Measurements from ENCODE around the gene SNRNP48. TPM values are rescaled to one million over a fixed set of nuclear protein-coding genes. Genes with fewer than 3 reads are reported as not detected.

Gene SNRNP48
- total RNA-seq, 3 donors from 2014 or later (not counting 1 experiment from before 2014, with no cell fraction given) = 12.3 to 17.0 (median 14.0) TPM

DNA sequence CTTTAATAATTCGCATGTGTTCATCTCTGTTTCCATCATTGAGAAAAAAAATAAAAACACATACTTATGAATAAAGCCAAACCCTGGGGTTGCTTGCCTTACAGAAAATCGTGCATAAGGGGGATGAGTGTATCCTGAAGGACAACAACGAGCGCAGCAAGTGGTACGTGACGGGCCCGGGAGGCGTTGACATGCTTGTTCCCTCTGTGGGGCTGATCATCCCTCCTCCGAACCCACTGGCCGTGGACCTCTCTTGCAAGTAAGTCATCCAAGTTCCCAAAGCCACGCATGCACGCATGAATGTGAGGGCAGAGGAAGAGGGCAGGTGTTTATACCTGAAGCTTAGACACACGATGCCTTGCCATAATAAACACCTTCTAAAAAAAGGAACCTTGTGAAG, 20.9 kb upstream of the SNRNP48 start:
- no peaks in the 10 kb centered on the region for H3K9me3 Mint-ChIP-seq
- intact Hi-C loops (cut with micrococcal nuclease) = no loop called here
- H3K9me3 ChIP-seq (ENCODE audit: control insufficient read depth, insufficient read depth, low read length) = no peaks in the 10 kb centered on the region
- no peaks in the 10 kb centered on the region for H3K4me1 Mint-ChIP-seq
- no peak overlapping the region for H3K4me3 Mint-ChIP-seq
- no peak overlapping the region for H3K27ac ChIP-seq (ENCODE audit: low read length)
- H3K36me3 ChIP-seq (ENCODE audit: control insufficient read depth, insufficient read depth, low read length) = no peaks in the 10 kb centered on the region
- WGBS (ENCODE audit: insufficient coverage) = 91% methylated on average over 11 of the region's 13 CpGs
- H3K27me3 Mint-ChIP-seq (ENCODE audit: low read depth in 2 of 2) = peaks cover 11 to 54% of the 10 kb centered on the region in 2 donors
- no peaks in the 10 kb centered on the region for H3K4me1 ChIP-seq (ENCODE audit: control insufficient read depth, insufficient read depth, low read length)
- no peaks in the 10 kb centered on the region for H3K36me3 Mint-ChIP-seq
- no peaks in the 10 kb centered on the region for H3K27me3 ChIP-seq (ENCODE audit: control insufficient read depth, insufficient read depth, low read length)
- DNase-seq (no peak), ATAC-seq (no peak)
- TF ChIP-seq, protein P1, sequence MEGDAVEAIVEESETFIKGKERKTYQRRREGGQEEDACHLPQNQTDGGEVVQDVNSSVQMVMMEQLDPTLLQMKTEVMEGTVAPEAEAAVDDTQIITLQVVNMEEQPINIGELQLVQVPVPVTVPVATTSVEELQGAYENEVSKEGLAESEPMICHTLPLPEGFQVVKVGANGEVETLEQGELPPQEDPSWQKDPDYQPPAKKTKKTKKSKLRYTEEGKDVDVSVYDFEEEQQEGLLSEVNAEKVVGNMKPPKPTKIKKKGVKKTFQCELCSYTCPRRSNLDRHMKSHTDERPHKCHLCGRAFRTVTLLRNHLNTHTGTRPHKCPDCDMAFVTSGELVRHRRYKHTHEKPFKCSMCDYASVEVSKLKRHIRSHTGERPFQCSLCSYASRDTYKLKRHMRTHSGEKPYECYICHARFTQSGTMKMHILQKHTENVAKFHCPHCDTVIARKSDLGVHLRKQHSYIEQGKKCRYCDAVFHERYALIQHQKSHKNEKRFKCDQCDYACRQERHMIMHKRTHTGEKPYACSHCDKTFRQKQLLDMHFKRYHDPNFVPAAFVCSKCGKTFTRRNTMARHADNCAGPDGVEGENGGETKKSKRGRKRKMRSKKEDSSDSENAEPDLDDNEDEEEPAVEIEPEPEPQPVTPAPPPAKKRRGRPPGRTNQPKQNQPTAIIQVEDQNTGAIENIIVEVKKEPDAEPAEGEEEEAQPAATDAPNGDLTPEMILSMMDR (IDR thresholded peaks at IDR 0.05) = no peak
- H3K27ac Mint-ChIP-seq = no peak overlapping the region
- H3K4me3 ChIP-seq (ENCODE audit: low read length) = no peak overlapping the region

DNA sequence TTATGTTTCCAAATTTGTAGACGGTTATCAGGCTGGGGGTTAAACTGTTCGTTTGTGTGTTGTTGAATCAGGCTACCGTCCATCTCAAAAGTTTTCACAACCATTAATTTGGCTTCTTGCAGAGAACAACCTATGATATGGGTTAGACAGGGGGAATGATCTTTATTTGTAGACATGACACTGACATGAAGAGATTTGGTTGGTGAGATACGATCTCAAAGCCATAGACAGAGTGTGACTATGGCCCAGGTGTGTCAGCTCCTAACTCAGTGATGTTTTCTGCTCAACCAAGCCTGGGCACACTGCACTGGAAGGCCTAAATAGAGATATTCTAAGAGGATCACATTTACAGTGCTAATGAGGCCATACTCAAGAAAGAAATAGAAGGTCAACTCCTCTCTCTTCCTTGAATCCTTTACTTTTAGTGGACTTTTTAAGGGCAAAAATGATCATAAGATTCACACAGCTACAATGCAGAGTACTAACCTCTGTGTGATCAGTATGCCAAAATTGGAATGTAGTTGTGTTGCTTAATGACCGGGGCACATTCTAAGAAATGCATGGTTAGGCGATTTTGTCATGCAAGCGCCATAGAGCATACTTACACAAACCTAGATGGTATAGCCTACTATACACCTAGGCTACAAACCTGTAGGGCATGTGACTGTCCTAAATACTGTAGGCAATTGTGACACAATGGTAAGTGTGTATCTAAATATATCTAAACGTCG, 17.6 kb upstream of the SNRNP48 start:
- Mint-ChIP-seq H3K36me3 (no peaks in the 10 kb centered on the region), H3K4me3 (no peak overlapping the region), H3K9me3 (no peaks in the 10 kb centered on the region), H3K4me1 (no peaks in the 10 kb centered on the region), H3K27me3 (ENCODE audit: low read depth in 2 of 2) (peaks cover 12 to 34% of the 10 kb centered on the region in 2 donors), H3K27ac (no peak overlapping the region)
- Histone ChIP-seq H3K9me3 (ENCODE audit: control insufficient read depth, insufficient read depth, low read length) (no peaks in the 10 kb centered on the region), H3K4me1 (ENCODE audit: control insufficient read depth, insufficient read depth, low read length) (no peaks in the 10 kb centered on the region), H3K27ac (ENCODE audit: low read length) (no peak overlapping the region), H3K4me3 (ENCODE audit: low read length) (no peak overlapping the region), H3K36me3 (ENCODE audit: control insufficient read depth, insufficient read depth, low read length) (no peaks in the 10 kb centered on the region), H3K27me3 (ENCODE audit: control insufficient read depth, insufficient read depth, low read length) (no peaks in the 10 kb centered on the region)
- TF ChIP-seq, protein P1 (IDR thresholded peaks at IDR 0.05) = no peak
- 88% methylated on average over 5 of the region's 9 CpGs for WGBS (ENCODE audit: insufficient coverage)
- DNase-seq (no peak), ATAC-seq (peak in 1 of 3 donors; percentile 32)
- intact Hi-C loops (cut with micrococcal nuclease) = no loop called here

DNA sequence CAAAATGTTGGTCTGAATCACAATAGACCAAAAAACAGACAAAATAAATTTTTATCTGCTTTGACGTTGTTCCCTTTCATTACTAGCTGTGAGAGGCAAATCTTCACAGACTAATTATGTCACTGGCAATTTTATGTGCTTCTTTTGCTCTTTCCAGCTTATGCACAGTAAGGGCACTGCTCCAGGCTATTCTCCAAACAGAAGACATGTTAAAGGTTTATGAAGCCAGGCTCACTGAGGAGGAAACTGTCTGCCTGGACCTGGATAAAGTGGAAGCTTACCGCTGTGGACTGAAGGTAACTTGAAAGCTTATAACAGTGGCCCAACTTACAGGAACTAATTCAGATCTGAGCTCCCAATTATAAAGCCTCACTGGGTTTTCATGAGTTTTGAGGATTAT, 15.5 kb upstream of the SNRNP48 start:
- intact Hi-C loops (cut with micrococcal nuclease) = no loop called here
- Histone ChIP-seq H3K27me3 (ENCODE audit: control insufficient read depth, insufficient read depth, low read length) (no peaks in the 10 kb centered on the region), H3K27ac (ENCODE audit: low read length) (no peak overlapping the region), H3K4me3 (ENCODE audit: low read length) (no peak overlapping the region), H3K9me3 (ENCODE audit: control insufficient read depth, insufficient read depth, low read length) (no peaks in the 10 kb centered on the region), H3K4me1 (ENCODE audit: control insufficient read depth, insufficient read depth, low read length) (no peaks in the 10 kb centered on the region), H3K36me3 (ENCODE audit: control insufficient read depth, insufficient read depth, low read length) (no peaks in the 10 kb centered on the region)
- no peaks in the 10 kb centered on the region for H3K36me3 Mint-ChIP-seq
- no peaks in the 10 kb centered on the region for H3K4me1 Mint-ChIP-seq
- H3K9me3 Mint-ChIP-seq = no peaks in the 10 kb centered on the region
- TF ChIP-seq, protein P1 (IDR thresholded peaks at IDR 0.05) = no peak
- H3K4me3 Mint-ChIP-seq = no peak overlapping the region
- H3K27me3 Mint-ChIP-seq (ENCODE audit: low read depth in 2 of 2) = peaks cover 12 to 22% of the 10 kb centered on the region in 2 donors
- no peak overlapping the region for H3K27ac Mint-ChIP-seq
- no peak for ATAC-seq
- 92% methylated on average over 2 of the region's 2 CpGs for WGBS (ENCODE audit: insufficient coverage)
- DNase-seq = no peak

DNA sequence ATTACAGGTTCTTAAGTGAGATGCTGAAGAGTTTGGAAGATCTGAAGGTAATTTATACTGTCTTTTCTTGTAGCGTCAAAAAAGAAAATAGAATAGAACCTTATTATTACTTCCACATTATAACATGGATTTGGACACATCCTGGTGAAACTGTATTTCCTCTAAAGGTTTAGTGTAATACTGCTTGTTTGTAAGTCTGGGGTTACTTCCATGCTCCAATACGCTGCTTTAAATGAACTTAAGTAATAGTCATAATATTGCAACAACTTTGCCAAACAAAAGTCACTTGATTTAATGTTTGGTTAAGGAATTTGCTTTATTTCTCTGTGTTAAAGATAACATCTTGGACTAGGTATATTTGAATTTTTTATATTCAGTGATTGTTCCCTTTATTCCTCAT, 11.5 kb upstream of the SNRNP48 start:
- Histone ChIP-seq H3K9me3 (ENCODE audit: control insufficient read depth, insufficient read depth, low read length) (no peaks in the 10 kb centered on the region), H3K4me3 (ENCODE audit: low read length) (no peak overlapping the region), H3K4me1 (ENCODE audit: control insufficient read depth, insufficient read depth, low read length) (no peaks in the 10 kb centered on the region), H3K36me3 (ENCODE audit: control insufficient read depth, insufficient read depth, low read length) (no peaks in the 10 kb centered on the region), H3K27ac (ENCODE audit: low read length) (no peak overlapping the region), H3K27me3 (ENCODE audit: control insufficient read depth, insufficient read depth, low read length) (no peaks in the 10 kb centered on the region)
- H3K27me3 Mint-ChIP-seq (ENCODE audit: low read depth in 2 of 2) = peaks cover 11 to 18% of the 10 kb centered on the region in 2 donors
- no peaks in the 10 kb centered on the region for H3K4me1 Mint-ChIP-seq
- no CpG with 5 or more reads among the region's 2 CpGs for WGBS (ENCODE audit: insufficient coverage)
- DNase-seq (no peak), ATAC-seq (no peak)
- intact Hi-C loops (cut with micrococcal nuclease) = no loop called here
- no peak overlapping the region for H3K27ac Mint-ChIP-seq
- no peaks in the 10 kb centered on the region for H3K36me3 Mint-ChIP-seq
- H3K4me3 Mint-ChIP-seq = no peak overlapping the region
- H3K9me3 Mint-ChIP-seq = no peaks in the 10 kb centered on the region
- TF ChIP-seq, protein P1 (IDR thresholded peaks at IDR 0.05) = no peak
